Colonic mucosa (tissue), 4 donors: ENCODE data around the gene NAXD. TPM values are rescaled to one million over a fixed set of nuclear protein-coding genes. Genes with fewer than 3 reads are reported as not detected.

Experiments used
- DNase-seq: peaks from one replicate; pipeline ENCODE4 v3.0.0-alpha.2; 2020
- H3K27ac ChIP-seq: fragments of 200-600 bp; one replicate; pipeline ENCODE4 v1.8.0; 2021
- H3K27me3 ChIP-seq: fragments of 200-600 bp; one replicate; pipeline ENCODE4 v1.8.0; 2021
- H3K36me3 ChIP-seq: fragments of 200-600 bp; one replicate; pipeline ENCODE4 v1.8.0; 2021
- H3K4me1 ChIP-seq: fragments of 200-600 bp; one replicate; pipeline ENCODE4 v1.8.0; 2021; ENCODE audit warnings: mild to moderate bottlenecking
- H3K4me3 ChIP-seq: fragments of 200-600 bp; one replicate; pipeline ENCODE4 v1.8.0; 2021
- H3K9ac ChIP-seq, 2 donors: one replicate each; pipeline ENCODE4 v1.7.0; 2013; ENCODE audit warnings: control low read depth in 2 of 2, low read depth in 2 of 2, low read length in 2 of 2
- H3K9me3 ChIP-seq: fragments of 200-600 bp; one replicate; pipeline ENCODE4 v1.8.0; 2021
- CTCF ChIP-seq: fragments of 200-600 bp; IDR thresholded peaks from one replicate; pipeline ENCODE4 v1.8.0; 2022; ENCODE audit warnings: antibody characterized with exemption, mild to moderate bottlenecking
- intact Hi-C: fragments of 100-400 bp; cut with DNase I; formaldehyde crosslinking; loops from one replicate; pipeline ENCODE4 v1.14.1; 2022
- total RNA-seq, 2 donors: library from RNA; stranded (reverse); fragmentation: NEBNext Ultra II Directional in 1 of 2; extraction: Animal tissue kit (Norgen Biotek cat#: 25700) in 1 of 2; gene quantifications; one replicate each; pipeline ENCODE4 v1.2.1, GENCODE V29; 2021
- donor health status: healthy.
- donor health status: DM: no; HTN: no; CAD: no.
- donor health status: DM: no; HTN: no; CAD: no.

NAXD gene
- total RNA-seq, 2 donors from 2014 or later = 36.7 to 40.4 TPM

GRCh38 chr13:110571896-110572777 is 43.2 kb upstream of the NAXD start:
- no peaks in the 10 kb centered on the region for H3K27me3 ChIP-seq
- no peaks in the 10 kb centered on the region for H3K4me1 ChIP-seq
- no peak for DNase-seq
- H3K9me3 ChIP-seq = no peaks in the 10 kb centered on the region
- H3K27ac ChIP-seq = no peak overlapping the region
- no peak overlapping the region for H3K4me3 ChIP-seq
- no peaks in the 10 kb centered on the region for H3K36me3 ChIP-seq
- no peak for TF ChIP-seq CTCF
- intact Hi-C loops = loop anchor here (10.0 kb wide), 1 partner anchor 117 kb away; no protein-coding TSS in a partner anchor
- H3K9ac ChIP-seq = no peak overlapping the region

GRCh38 chr13:110572778-110573118 is 42.6 kb upstream of the NAXD start:
- H3K36me3 ChIP-seq = no peaks in the 10 kb centered on the region
- no peak overlapping the region for H3K27ac ChIP-seq
- H3K27me3 ChIP-seq = no peaks in the 10 kb centered on the region
- no peak overlapping the region for H3K9ac ChIP-seq
- H3K9me3 ChIP-seq = no peaks in the 10 kb centered on the region
- no peak overlapping the region for H3K4me3 ChIP-seq
- no peaks in the 10 kb centered on the region for H3K4me1 ChIP-seq
- intact Hi-C loops = loop anchor here (10.0 kb wide), 1 partner anchor 118 kb away; no protein-coding TSS in a partner anchor
- DNase-seq = no peak
- TF ChIP-seq CTCF = no peak

- DNase-seq = no peak
- Histone ChIP-seq H3K4me1 (no peaks in the 10 kb centered on the region), H3K36me3 (no peaks in the 10 kb centered on the region), H3K4me3 (no peak overlapping the region), H3K27me3 (no peaks in the 10 kb centered on the region), H3K27ac (no peak overlapping the region), H3K9ac (no peak overlapping the region), H3K9me3 (no peaks in the 10 kb centered on the region)
- intact Hi-C loops = loop anchor here (10.0 kb wide), 1 partner anchor 119 kb away; no protein-coding TSS in a partner anchor
- no peak for TF ChIP-seq CTCF
Measured at GRCh38 chr13:110574161-110574560, 41.2 kb upstream of the NAXD start.

GRCh38 chr13:110575322-110576069 is 39.8 kb upstream of the NAXD start:
- DNase-seq = no peak
- H3K27me3 ChIP-seq = no peaks in the 10 kb centered on the region
- H3K27ac ChIP-seq = no peak overlapping the region
- H3K36me3 ChIP-seq = no peaks in the 10 kb centered on the region
- H3K4me1 ChIP-seq = no peaks in the 10 kb centered on the region
- no peak for TF ChIP-seq CTCF
- intact Hi-C loops = loop anchor here (10.0 kb wide), 1 partner anchor 121 kb away; no protein-coding TSS in a partner anchor
- no peaks in the 10 kb centered on the region for H3K9me3 ChIP-seq
- no peak overlapping the region for H3K9ac ChIP-seq
- H3K4me3 ChIP-seq = no peak overlapping the region

GRCh38 chr13:110576070-110576394 is 39.3 kb upstream of the NAXD start:
- H3K4me1 ChIP-seq = no peaks in the 10 kb centered on the region
- no peak overlapping the region for H3K9ac ChIP-seq
- no peak for DNase-seq
- intact Hi-C loops = loop anchor here (10.0 kb wide), 1 partner anchor 121 kb away; no protein-coding TSS in a partner anchor
- no peaks in the 10 kb centered on the region for H3K9me3 ChIP-seq
- no peak for TF ChIP-seq CTCF
- no peaks in the 10 kb centered on the region for H3K27me3 ChIP-seq
- H3K4me3 ChIP-seq = no peak overlapping the region
- H3K36me3 ChIP-seq = no peaks in the 10 kb centered on the region
- H3K27ac ChIP-seq = no peak overlapping the region
